ENCODE measurements around the gene BAZ2B. TPM values are rescaled to one million over a fixed set of nuclear protein-coding genes. Genes with fewer than 3 reads are reported as not detected.
A peak's percentile ranks its signal among the peaks of the same experiment; 100 is the strongest.

BAZ2B gene, protein sequence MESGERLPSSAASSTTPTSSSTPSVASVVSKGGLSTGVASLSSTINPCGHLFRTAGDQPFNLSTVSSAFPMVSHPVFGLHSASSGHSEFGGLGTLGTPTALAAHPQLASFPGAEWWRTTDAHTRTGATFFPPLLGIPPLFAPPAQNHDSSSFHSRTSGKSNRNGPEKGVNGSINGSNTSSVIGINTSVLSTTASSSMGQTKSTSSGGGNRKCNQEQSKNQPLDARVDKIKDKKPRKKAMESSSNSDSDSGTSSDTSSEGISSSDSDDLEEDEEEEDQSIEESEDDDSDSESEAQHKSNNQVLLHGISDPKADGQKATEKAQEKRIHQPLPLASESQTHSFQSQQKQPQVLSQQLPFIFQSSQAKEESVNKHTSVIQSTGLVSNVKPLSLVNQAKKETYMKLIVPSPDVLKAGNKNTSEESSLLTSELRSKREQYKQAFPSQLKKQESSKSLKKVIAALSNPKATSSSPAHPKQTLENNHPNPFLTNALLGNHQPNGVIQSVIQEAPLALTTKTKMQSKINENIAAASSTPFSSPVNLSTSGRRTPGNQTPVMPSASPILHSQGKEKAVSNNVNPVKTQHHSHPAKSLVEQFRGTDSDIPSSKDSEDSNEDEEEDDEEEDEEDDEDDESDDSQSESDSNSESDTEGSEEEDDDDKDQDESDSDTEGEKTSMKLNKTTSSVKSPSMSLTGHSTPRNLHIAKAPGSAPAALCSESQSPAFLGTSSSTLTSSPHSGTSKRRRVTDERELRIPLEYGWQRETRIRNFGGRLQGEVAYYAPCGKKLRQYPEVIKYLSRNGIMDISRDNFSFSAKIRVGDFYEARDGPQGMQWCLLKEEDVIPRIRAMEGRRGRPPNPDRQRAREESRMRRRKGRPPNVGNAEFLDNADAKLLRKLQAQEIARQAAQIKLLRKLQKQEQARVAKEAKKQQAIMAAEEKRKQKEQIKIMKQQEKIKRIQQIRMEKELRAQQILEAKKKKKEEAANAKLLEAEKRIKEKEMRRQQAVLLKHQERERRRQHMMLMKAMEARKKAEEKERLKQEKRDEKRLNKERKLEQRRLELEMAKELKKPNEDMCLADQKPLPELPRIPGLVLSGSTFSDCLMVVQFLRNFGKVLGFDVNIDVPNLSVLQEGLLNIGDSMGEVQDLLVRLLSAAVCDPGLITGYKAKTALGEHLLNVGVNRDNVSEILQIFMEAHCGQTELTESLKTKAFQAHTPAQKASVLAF (N-terminal part only)
- total RNA-seq = 100 to 1,000 TPM in 1 of 2 donors, 10 to 100 TPM in 1; 82.6 to 139 TPM
- 10 to 100 TPM; 21.4 to 39.4 TPM for polyA plus RNA-seq
- long read RNA-seq, donor 1, partial matches to known transcripts = 25 of 71 reads
- long read RNA-seq, donor 1, other reads (novel, unspliced or antisense) = 46 of 71 reads
- long read RNA-seq, donor 2, partial matches to known transcripts = 10 of 43 reads
- long read RNA-seq, donor 2, other reads (novel, unspliced or antisense) = 33 of 43 reads

- H3K4me3 ChIP-seq (ENCODE audit: low read length in 2 of 2) = peak within 1 kb of the TSS; percentile 55 to 62
- WGBS, 2 donors = 0% methylated on average over 6 of the region's 6 CpGs
- H3K27ac ChIP-seq (ENCODE audit: low read depth in 1 of 2, low read length in 2 of 2) = peak within 1 kb of the TSS; percentile 62 to 82
- H3K4me1 ChIP-seq (ENCODE audit: control insufficient read depth in 1 of 2, insufficient read depth in 2 of 2, low read length in 2 of 2) = peaks cover 2% of the 10 kb centered on the region in 2 donors
- intact Hi-C loops (cut with DNase I) = loop anchor here (5.0 to 10.0 kb wide), 2 partner anchors 96 to 161 kb away; partner anchors contain the start of gene MARCHF7 (in 1 of the 2)
- DNase-seq (no peak), ATAC-seq (ENCODE audit: low FRiP score) (peak; percentile 78)
- no peaks in the 10 kb centered on the region for H3K9me3 ChIP-seq (ENCODE audit: control insufficient read depth, low read length)
- H3K36me3 ChIP-seq (ENCODE audit: control insufficient read depth in 1 of 2, insufficient read depth in 2 of 2, low read length in 1 of 2) = no peaks in the 10 kb centered on the region
- no peaks in the 10 kb centered on the region for H3K27me3 ChIP-seq (ENCODE audit: control insufficient read depth in 1 of 2, insufficient read depth in 2 of 2, low read length in 1 of 2)
Measured at GRCh38 chr2:159616286-159616701, at the start of gene BAZ2B. Gene BAZ2B (minus strand): TSS chr2:159616548. CDS start chr2:159478719, 137,829 bp downstream.

- ATAC-seq (ENCODE audit: low FRiP score) = no peak
- H3K9me3 ChIP-seq (ENCODE audit: control insufficient read depth, low read length) = no peaks in the 10 kb centered on the region
- H3K27ac ChIP-seq (ENCODE audit: low read depth in 1 of 2, low read length in 2 of 2) = no peak overlapping the region
- H3K4me3 ChIP-seq (ENCODE audit: low read length in 2 of 2) = no peak overlapping the region
- no peak for DNase-seq
- H3K4me1 ChIP-seq (ENCODE audit: control insufficient read depth in 1 of 2, insufficient read depth in 2 of 2, low read length in 2 of 2) = no peaks in the 10 kb centered on the region
- no peaks in the 10 kb centered on the region for H3K36me3 ChIP-seq (ENCODE audit: control insufficient read depth in 1 of 2, insufficient read depth in 2 of 2, low read length in 1 of 2)
- no peaks in the 10 kb centered on the region for H3K27me3 ChIP-seq (ENCODE audit: control insufficient read depth in 1 of 2, insufficient read depth in 2 of 2, low read length in 1 of 2)
- intact Hi-C loops (cut with DNase I) = no loop called here
Measured at GRCh38 chr2:159661286-159661685, 44.9 kb upstream of the BAZ2B start.

GRCh38 chr2:159658881-159659873 is 42.8 kb upstream of the BAZ2B start:
- intact Hi-C loops (cut with DNase I) = no loop called here
- ATAC-seq (ENCODE audit: low FRiP score) (peak; percentile 66), DNase-seq (no peak)
- Histone ChIP-seq H3K27ac (ENCODE audit: low read depth in 1 of 2, low read length in 2 of 2) (no peak overlapping the region), H3K4me1 (ENCODE audit: control insufficient read depth in 1 of 2, insufficient read depth in 2 of 2, low read length in 2 of 2) (no peaks in the 10 kb centered on the region), H3K9me3 (ENCODE audit: control insufficient read depth, low read length) (no peaks in the 10 kb centered on the region), H3K4me3 (ENCODE audit: low read length in 2 of 2) (no peak overlapping the region), H3K27me3 (ENCODE audit: control insufficient read depth in 1 of 2, insufficient read depth in 2 of 2, low read length in 1 of 2) (no peaks in the 10 kb centered on the region), H3K36me3 (ENCODE audit: control insufficient read depth in 1 of 2, insufficient read depth in 2 of 2, low read length in 1 of 2) (no peaks in the 10 kb centered on the region)
- WGBS, 2 donors = 87 to 90% methylated on average over 6 of the region's 6 CpGs

GRCh38 chr2:159653962-159654361 is 37.6 kb upstream of the BAZ2B start:
- H3K27me3 ChIP-seq (ENCODE audit: control insufficient read depth in 1 of 2, insufficient read depth in 2 of 2, low read length in 1 of 2) = no peaks in the 10 kb centered on the region
- intact Hi-C loops (cut with DNase I) = no loop called here
- no peak overlapping the region for H3K27ac ChIP-seq (ENCODE audit: low read depth in 1 of 2, low read length in 2 of 2)
- no peak overlapping the region for H3K4me3 ChIP-seq (ENCODE audit: low read length in 2 of 2)
- no peaks in the 10 kb centered on the region for H3K36me3 ChIP-seq (ENCODE audit: control insufficient read depth in 1 of 2, insufficient read depth in 2 of 2, low read length in 1 of 2)
- no peaks in the 10 kb centered on the region for H3K4me1 ChIP-seq (ENCODE audit: control insufficient read depth in 1 of 2, insufficient read depth in 2 of 2, low read length in 2 of 2)
- 95 to 99% methylated on average over 2 of the region's 2 CpGs for WGBS, 2 donors
- H3K9me3 ChIP-seq (ENCODE audit: control insufficient read depth, low read length) = no peaks in the 10 kb centered on the region
- ATAC-seq (ENCODE audit: low FRiP score) (no peak), DNase-seq (no peak)

- intact Hi-C loops (cut with DNase I) = no loop called here
- no peaks in the 10 kb centered on the region for H3K4me1 ChIP-seq (ENCODE audit: control insufficient read depth in 1 of 2, insufficient read depth in 2 of 2, low read length in 2 of 2)
- H3K36me3 ChIP-seq (ENCODE audit: control insufficient read depth in 1 of 2, insufficient read depth in 2 of 2, low read length in 1 of 2) = no peaks in the 10 kb centered on the region
- no peak for DNase-seq
- no peaks in the 10 kb centered on the region for H3K27me3 ChIP-seq (ENCODE audit: control insufficient read depth in 1 of 2, insufficient read depth in 2 of 2, low read length in 1 of 2)
- no peaks in the 10 kb centered on the region for H3K9me3 ChIP-seq (ENCODE audit: control insufficient read depth, low read length)
- no peak for ATAC-seq (ENCODE audit: low FRiP score)
- WGBS, 2 donors = 93 to 94% methylated on average over 1 of the region's 1 CpG
- no peak overlapping the region for H3K4me3 ChIP-seq (ENCODE audit: low read length in 2 of 2)
- H3K27ac ChIP-seq (ENCODE audit: low read depth in 1 of 2, low read length in 2 of 2) = no peak overlapping the region
Measured at GRCh38 chr2:159651884-159652283, 35.5 kb upstream of the BAZ2B start.

DNA sequence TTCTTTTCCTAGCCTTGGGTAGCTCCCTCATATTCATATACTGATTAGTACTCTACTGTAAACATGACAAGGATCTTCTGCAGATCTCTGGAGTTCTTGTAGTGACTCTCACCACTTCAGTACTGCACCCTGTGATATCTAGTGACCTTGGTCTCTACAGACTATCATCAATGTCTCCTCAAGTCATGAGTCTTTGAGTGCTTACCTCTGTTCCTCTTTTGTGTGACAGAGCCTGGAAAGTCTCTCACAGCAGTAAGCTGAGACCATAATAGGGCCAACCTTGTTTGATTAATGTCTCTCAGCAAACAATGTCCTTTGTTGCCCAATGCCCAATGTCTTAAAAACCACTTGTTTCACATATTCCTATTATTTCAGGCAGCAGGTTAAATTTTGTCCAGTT is 34.2 kb upstream of the BAZ2B start:
- H3K4me3 ChIP-seq (ENCODE audit: low read length in 2 of 2) = no peak overlapping the region
- no peak overlapping the region for H3K27ac ChIP-seq (ENCODE audit: low read depth in 1 of 2, low read length in 2 of 2)
- no peaks in the 10 kb centered on the region for H3K9me3 ChIP-seq (ENCODE audit: control insufficient read depth, low read length)
- no peak for DNase-seq
- intact Hi-C loops (cut with DNase I) = no loop called here
- no peaks in the 10 kb centered on the region for H3K36me3 ChIP-seq (ENCODE audit: control insufficient read depth in 1 of 2, insufficient read depth in 2 of 2, low read length in 1 of 2)
- ATAC-seq (ENCODE audit: low FRiP score) = no peak
- H3K27me3 ChIP-seq (ENCODE audit: control insufficient read depth in 1 of 2, insufficient read depth in 2 of 2, low read length in 1 of 2) = no peaks in the 10 kb centered on the region
- no peaks in the 10 kb centered on the region for H3K4me1 ChIP-seq (ENCODE audit: control insufficient read depth in 1 of 2, insufficient read depth in 2 of 2, low read length in 2 of 2)

DNA sequence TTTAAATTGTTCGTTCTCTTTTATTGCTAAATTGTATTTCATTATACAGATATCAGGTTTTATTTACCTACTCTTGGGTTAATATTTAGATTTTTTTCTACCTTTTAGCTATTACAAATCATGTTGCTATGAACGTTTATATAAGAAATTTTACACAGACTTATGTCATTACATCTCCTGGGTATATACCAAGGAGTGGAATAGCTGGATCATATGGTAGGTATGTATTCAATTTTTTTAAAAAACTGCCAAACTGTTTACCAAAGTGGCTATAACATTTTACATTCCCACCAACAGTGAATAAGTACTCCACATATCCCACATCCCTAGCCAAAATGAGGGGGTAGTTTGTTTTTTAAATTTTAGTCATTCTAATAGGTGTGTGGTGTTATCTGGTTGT is 32.3 kb upstream of the BAZ2B start:
- no peak for DNase-seq
- WGBS, 2 donors = 85 to 93% methylated on average over 2 of the region's 2 CpGs
- Histone ChIP-seq H3K36me3 (ENCODE audit: control insufficient read depth in 1 of 2, insufficient read depth in 2 of 2, low read length in 1 of 2) (no peaks in the 10 kb centered on the region), H3K4me3 (ENCODE audit: low read length in 2 of 2) (no peak overlapping the region), H3K9me3 (ENCODE audit: control insufficient read depth, low read length) (no peaks in the 10 kb centered on the region), H3K27me3 (ENCODE audit: control insufficient read depth in 1 of 2, insufficient read depth in 2 of 2, low read length in 1 of 2) (no peaks in the 10 kb centered on the region), H3K4me1 (ENCODE audit: control insufficient read depth in 1 of 2, insufficient read depth in 2 of 2, low read length in 2 of 2) (no peaks in the 10 kb centered on the region), H3K27ac (ENCODE audit: low read depth in 1 of 2, low read length in 2 of 2) (no peak overlapping the region)
- intact Hi-C loops (cut with DNase I) = no loop called here
- no peak for ATAC-seq (ENCODE audit: low FRiP score)
